Left colon (tissue), 2 donors: ENCODE measurements around the gene GFAP. TPM values are rescaled to one million over a fixed set of nuclear protein-coding genes. Genes with fewer than 3 reads are reported as not detected.

ENCODE experiments used
- microRNA-seq, 2 donors: library from miRNA; unstranded; fragments of <30 nt; microRNA quantifications; one replicate each; pipeline versions ENCODE4 v1.1.0 to v1.2.0, GENCODE V29; 2020
- total RNA-seq, 2 donors: library from RNA; stranded (reverse); fragmentation: NEBNext Ultra II Directional; extraction: Animal tissue kit (Norgen Biotek cat#: 25700); gene quantifications; one replicate each; pipeline ENCODE4 v1.2.1, GENCODE V29; 2021
- donor health status: DM: no; HTN: no; CAD: no.
- donor health status: DM: yes; HTN: yes; CAD: no.

GFAP gene
- total RNA-seq, 2 donors from 2014 or later, result 0.11 to 0.37 TPM

Small RNAs within 50 kb of the gene (microRNA-seq; reads per million reads assigned to microRNA genes)
- 0 to 0.53 reads per million in 2 donors for gene MIR6783

Other genes with a start within 250 kb of the GFAP start
- gene CCDC43, start 225.7 kb downstream of the GFAP start, total RNA-seq, result 10 to 100 TPM; 17.8 to 19.1 TPM
- gene DBF4B, start 206.8 kb downstream of the GFAP start, total RNA-seq, result 1 to 10 TPM; 2.5 to 5.2 TPM
- gene ADAM11, start 156.5 kb downstream of the GFAP start, total RNA-seq, result under 1 TPM in 1 of 2 donors, not detected in 1; 0.42 TPM
- 10 to 100 TPM in 1 of 2 donors, under 1 TPM in 1; 0.95 to 18.6 TPM for gene GJC1, start 85.2 kb downstream of the GFAP start, total RNA-seq
- 1 to 10 TPM in 1 of 2 donors, not detected in 1; 1.3 TPM for gene HIGD1B, start 67.6 kb downstream of the GFAP start, total RNA-seq
- gene EFTUD2, start 16.1 kb downstream of the GFAP start, total RNA-seq, result 10 to 100 TPM; 72.6 to 77.5 TPM
- 1 to 10 TPM; 3.0 to 8.8 TPM for gene KIF18B, start 32.3 kb upstream of the GFAP start, total RNA-seq
- gene C1QL1, start 52.8 kb upstream of the GFAP start, total RNA-seq, result 1 to 10 TPM in 1 of 2 donors, under 1 TPM in 1; 0.58 to 3.1 TPM
- 10 to 100 TPM; 25.7 to 28.1 TPM for gene DCAKD, start 136.1 kb upstream of the GFAP start, total RNA-seq
- gene NMT1, start 145.8 kb upstream of the GFAP start, total RNA-seq, result 10 to 100 TPM; 48.2 to 69.5 TPM
- gene PLCD3, start 217.0 kb upstream of the GFAP start, total RNA-seq, result 100 to 1,000 TPM; 335 to 566 TPM
- gene ACBD4, start 220.2 kb upstream of the GFAP start, total RNA-seq, result 10 to 100 TPM; 22.3 to 22.6 TPM
- gene HEXIM1, start 233.0 kb upstream of the GFAP start, total RNA-seq, result 10 to 100 TPM; 36.1 to 46.7 TPM
- 1 to 10 TPM; 4.7 to 5.2 TPM for gene HEXIM2, start 246.4 kb upstream of the GFAP start, total RNA-seq